ENCODE data around the gene AKT1.

The AKT1 gene

GRCh38 chr14:104721505-104722431 is 73.8 kb downstream of the AKT1 start:
- DNase-seq = no peak

All from COR-L47 (cell line).